GM19395 (cell line): Measurements from ENCODE around the gene SPATA31C1.
"Not testable (repeated sequence)": the region's sequence is repeated elsewhere in the genome, so short reads cannot be mapped to it uniquely, and the experiment has no call there.

Experiments
- ATAC-seq: cut with Tn5 transposase; IDR thresholded peaks from one replicate; pipeline ENCODE4 v1.9.1; 2021; ENCODE audit warnings: mild to moderate bottlenecking, moderate library complexity; ENCODE audit not compliant: unreplicated experiment

The SPATA31C1 gene

GRCh38 chr9:87917662-87918061 is at the start of gene SPATA31C1:
Gene SPATA31C1, plus strand, starts transcription at chr9:87917962.
- not testable (repeated sequence) for ATAC-seq

- no peak for ATAC-seq
These were observed 49.6 kb upstream of the SPATA31C1 start for GRCh38 chr9:87868175-87868574.

- ATAC-seq: no peak
These were observed 49.1 kb upstream of the SPATA31C1 start for GRCh38 chr9:87868635-87869034.

- ATAC-seq: no peak
These were observed 48.7 kb upstream of the SPATA31C1 start for GRCh38 chr9:87869082-87869481.

GRCh38 chr9:87871425-87872078 is 46.2 kb upstream of the SPATA31C1 start:
- no peak for ATAC-seq

- no peak for ATAC-seq
These were observed 45.6 kb upstream of the SPATA31C1 start for GRCh38 chr9:87872079-87872624.

- ATAC-seq: no peak
These were observed 44.0 kb upstream of the SPATA31C1 start for GRCh38 chr9:87873607-87874303.

GRCh38 chr9:87874304-87874623 is 43.5 kb upstream of the SPATA31C1 start:
- no peak for ATAC-seq

GRCh38 chr9:87875060-87875459 is 42.7 kb upstream of the SPATA31C1 start:
- ATAC-seq: no peak

GRCh38 chr9:87875831-87876545 is 41.8 kb upstream of the SPATA31C1 start:
- no peak for ATAC-seq

- ATAC-seq: no peak
These were observed 41.1 kb upstream of the SPATA31C1 start for GRCh38 chr9:87876708-87877107.

- no peak for ATAC-seq
These were observed 38.7 kb upstream of the SPATA31C1 start for GRCh38 chr9:87878989-87879511.

GRCh38 chr9:87880116-87880515 is 37.6 kb upstream of the SPATA31C1 start:
- ATAC-seq: no peak

- ATAC-seq: no peak
These were observed 37.1 kb upstream of the SPATA31C1 start for GRCh38 chr9:87880683-87881082.

GRCh38 chr9:87882627-87883026 is 35.1 kb upstream of the SPATA31C1 start, which contains the start of gene SPATA31E1:
Gene SPATA31E1, plus strand, starts transcription at chr9:87882877. Its CDS starts 15 bp downstream, at chr9:87882892.
- no peak for ATAC-seq

- ATAC-seq: no peak
These were observed 34.5 kb upstream of the SPATA31C1 start for GRCh38 chr9:87883274-87883673.

GRCh38 chr9:87883990-87884389 is 33.8 kb upstream of the SPATA31C1 start:
- ATAC-seq: no peak

- no peak for ATAC-seq
These were observed 32.9 kb upstream of the SPATA31C1 start for GRCh38 chr9:87884578-87885459.

- ATAC-seq: no peak
These were observed 32.1 kb upstream of the SPATA31C1 start for GRCh38 chr9:87885484-87886189.
